ENCODE results near the gene ZNRF3.
"Not testable (repeated sequence)": the region's sequence is repeated elsewhere in the genome, so short reads cannot be mapped to it uniquely, and the experiment has no call there.

ZNRF3 gene

DNA sequence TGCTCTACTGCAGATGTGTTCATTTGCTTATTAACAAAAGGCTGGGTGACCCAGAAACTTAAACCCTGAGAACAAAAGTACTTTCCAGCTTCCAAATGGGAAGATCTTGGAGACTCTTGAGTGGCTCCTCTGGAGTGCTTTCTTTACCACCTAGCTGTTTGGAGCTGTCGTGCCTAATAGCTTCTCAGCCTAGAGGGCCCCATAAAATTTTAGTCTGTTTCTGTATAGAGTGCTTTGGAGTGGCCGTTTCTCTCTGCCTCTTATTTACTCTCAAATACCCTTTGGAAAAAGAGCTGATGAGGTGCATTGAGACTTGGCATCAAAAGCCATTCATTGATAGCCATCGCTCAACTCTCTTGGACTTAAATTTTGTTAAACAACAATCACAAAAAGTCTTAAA lies 50.7 kb downstream of the ZNRF3 start:
- no peak for DNase-seq

DNA sequence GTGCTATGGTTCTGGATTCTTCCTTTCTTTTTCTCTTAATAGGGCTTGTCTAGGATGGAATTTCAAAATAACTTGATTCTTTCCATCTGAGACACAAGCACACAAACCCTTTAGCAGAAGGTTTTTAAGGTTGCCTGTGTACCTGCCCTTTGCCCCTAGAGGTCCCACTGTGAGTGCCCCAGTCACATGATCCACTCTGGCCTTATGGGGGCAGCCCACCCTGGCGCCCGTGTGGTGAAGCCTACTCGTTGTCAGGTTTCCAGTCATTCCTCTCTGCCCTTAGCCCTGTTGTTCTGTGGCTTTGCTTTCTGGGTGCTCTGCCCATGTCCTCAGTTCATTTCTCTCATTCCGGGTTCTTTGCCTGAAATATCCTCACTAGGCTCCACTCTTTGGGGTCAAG lies 51.8 kb downstream of the ZNRF3 start:
- DNase-seq, result no peak

DNA sequence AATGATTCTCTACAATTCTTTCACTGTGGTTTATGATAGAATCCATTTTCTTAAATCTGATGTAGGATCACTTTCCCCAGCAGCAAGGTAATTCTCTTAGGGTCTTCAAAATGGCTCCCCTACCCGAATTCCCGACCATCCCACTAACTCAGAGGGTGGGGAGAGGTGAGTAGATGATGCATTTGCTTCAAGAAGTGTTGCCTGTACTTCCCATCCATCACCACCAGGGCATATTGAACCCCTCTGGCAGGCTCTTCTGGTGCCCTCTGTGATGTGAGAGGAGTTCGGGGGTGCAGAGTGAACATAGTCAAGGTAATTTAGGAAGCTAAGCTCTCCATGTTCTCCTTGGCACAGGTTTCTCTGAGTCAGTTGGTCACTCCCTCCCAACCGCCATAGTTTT lies 52.3 kb downstream of the ZNRF3 start:
- no peak for DNase-seq

DNA sequence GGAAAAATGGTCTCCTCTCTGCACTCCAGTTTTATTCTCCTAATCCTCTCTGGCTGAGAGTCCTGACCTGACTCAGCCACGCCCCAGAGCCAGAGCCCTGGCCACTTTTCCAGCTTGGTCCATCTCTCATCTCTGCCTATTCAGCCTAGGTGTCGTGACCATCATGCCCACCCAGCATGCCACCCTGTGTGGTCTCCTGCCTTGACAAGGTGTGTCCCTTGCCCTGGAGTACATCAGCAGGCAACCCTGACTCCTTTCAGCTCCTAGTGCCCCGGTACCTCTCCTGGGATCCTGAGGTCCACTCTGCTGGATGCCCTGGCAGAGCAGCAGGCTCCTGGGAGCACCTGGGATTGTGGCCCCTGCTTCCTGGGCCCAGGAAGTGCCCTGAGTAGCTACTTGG lies 52.8 kb downstream of the ZNRF3 start:
- no peak for DNase-seq

DNA sequence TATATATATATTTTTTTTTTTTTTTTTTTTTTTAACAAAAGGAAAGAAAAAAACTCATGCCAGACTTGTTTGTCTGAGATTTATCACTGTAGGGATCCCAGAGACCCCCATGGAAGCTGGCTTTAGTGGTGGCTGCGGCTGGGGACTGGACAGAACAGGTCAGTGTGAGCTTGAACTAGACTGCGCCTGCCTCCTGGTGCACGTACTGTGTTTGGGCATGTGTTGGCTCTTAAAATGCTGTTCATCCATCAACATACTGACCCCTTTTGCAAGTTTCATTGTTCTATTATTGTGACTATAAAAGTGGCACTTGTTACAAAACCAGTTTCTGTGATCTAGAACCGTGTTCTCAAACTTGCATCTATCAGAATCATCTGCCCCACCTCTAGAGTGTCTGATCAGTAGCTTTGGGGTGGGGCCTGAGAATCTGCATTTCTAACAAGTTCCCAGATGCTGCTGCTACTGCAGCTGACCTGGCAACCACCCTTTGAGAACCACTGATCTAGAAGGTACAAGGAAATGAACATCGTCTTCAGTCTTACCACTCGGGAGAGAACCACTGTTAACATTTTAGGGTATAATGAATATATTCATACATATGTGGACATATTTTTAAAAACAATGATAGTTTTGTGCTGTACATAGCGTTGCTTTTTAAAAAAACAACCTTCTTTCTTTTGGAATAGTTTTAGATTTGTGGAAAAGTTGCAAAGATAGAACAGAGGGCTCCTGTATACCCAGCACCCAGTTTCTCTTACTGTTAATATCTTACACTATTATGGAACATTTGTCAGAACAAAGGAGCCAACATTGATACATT lies 54.0 kb downstream of the ZNRF3 start:
- DNase-seq, result no peak

DNA sequence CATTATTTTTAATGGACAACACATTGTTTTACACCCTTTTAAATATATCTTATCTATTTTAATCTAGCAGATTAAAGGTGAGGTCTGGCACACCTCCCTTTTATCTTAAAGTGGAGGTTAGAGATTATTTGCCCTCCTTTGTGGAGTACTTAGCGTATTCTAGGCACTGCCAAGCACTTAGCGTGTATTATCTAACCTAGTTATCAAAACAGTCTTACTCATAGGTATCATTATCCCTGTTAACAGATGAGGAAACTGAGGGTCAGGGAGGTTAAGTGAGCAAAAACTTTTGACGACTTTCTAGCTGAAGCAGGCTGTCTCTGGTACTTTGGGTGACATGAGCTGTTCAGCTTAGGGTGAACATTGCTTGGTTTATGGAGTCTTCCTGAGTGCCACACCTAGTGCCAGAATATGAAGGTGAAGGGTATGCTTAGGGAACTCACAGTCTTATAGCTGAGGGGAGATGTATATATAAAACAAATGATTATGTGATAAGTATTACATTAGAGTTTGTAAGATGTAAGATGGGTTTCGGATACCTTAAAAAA lies 55.0 kb downstream of the ZNRF3 start:
- DNase-seq, result no peak

DNA sequence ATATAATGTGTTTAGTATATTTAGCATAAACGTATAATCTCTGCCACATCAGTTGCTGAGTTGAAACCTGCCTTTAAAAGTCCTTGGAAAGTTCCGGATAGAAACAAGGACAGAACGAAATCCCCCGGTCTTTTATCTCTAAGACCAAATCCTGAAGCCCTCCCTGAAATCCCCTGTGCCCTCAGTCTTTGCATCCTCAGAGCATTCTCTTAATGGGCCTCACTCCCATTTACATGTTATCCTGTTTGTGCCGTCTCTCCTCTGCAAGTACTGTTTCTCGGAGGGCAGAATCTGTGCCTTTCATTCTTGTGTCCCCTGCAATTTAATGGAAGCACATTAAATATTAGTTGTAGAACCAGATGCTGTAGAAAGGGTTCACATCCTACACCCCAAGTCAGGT lies 56.0 kb downstream of the ZNRF3 start:
- DNase-seq, result no peak

DNA sequence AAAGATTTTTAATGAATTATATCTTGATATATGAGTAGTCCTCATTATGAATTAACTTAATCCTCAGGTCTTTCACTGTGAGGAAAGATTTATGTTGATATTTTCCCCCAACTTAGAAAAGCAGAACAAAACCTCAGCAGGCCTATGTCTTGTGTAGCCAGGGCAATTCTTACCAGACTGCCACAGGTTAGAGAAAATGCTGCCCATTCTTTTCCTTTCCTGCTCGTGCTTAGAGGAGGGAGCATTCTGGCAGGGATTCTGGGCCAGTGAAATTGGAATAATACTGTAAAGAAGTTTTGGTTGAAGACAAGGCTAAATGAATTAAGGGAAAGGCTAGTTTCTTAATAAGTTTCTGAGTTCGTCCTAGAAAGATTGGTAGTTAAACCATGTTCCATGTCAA lies 56.6 kb downstream of the ZNRF3 start:
- DNase-seq, result no peak

DNA sequence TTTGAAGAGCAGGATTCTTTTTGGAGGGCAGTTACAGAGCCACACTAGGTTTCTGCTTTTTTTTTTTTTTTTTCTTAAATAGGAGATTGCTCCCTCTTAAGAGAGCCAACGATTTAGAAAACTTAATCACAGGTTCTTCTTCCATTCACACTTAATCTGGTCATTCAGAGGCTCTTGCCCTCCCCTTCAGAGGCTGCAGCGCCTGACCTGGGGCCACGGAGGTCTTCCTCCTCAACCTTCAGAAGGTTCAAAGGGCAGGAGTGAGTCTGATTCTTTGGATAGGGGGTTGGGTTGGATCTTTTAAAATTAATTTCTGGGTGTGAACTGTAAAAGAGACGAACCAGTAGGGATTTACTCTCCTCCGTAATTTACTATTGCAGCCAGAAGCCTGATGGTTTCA lies 57.1 kb downstream of the ZNRF3 start:
- no peak for DNase-seq

DNA sequence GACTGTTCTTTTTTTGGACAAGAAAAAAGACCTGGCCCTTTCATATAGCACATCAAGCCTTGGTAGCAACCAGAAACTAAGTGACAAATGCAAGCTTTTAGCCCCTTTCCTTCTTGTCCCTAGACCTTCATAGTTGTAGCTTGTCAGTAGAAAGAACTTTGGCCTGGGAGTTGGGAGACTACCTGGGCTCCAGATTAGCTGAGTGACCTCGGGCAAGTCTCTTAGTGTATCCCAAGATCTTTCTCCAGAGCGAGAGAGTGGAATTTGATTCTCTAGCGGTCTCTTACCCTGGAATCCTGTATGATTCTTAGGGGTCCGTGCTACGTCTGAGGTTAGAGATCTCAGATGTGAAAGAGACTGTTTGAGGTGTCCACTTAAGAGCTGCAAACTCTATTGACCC lies 59.0 kb downstream of the ZNRF3 start:
- no peak for DNase-seq

DNA sequence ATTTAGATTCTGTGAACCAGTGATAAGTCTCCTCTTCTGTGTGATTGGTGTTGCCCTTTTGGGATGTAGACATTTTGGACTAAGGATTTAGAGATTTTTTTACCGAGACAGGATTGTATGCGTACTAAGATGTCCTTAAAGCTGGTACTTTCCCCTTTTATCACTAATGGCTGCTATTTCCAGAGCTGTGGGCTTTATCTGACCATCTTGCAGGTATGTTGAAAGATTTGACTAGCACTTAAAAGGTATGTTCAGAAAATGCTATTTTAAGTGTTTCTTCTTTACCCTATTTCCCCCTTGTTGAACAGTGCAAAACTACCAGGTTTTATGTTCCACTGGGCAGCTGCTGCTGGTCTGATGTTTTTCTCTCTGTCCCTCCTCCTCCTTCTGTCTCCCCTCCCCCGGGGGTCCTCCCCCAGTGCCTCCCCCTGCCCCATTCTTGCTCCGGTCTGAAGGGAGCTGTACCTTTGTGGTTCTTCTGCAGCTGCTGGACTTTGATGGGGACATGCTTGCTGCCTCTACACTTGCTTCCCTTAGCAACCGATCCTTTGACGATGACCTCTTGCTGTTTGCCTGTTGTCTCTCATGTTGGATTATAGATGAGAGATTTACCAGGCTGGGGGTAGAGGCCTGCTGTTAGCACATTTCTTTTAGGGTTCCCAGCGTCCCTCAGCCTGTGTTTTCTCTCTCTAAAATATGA lies 59.6 kb downstream of the ZNRF3 start:
- DNase-seq, result no peak

DNA sequence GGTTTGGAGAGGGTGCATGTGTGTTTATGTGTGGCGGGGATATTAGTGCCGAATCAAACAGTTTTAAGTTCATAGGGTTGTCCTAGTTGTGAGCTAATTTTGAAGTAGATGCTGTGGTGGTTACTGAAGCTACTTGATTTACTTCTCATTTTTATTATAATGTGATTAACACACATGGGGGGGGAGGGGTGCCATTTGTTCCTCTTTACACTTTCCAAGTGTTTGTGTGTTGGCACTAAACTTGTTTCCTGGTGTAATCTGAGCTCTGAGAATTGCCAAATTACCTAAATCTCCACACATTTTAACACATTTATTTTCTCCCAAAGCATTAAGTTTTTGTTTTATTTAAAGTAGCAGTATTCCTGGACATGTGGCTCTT lies 60.1 kb downstream of the ZNRF3 start:
- no peak for DNase-seq

DNA sequence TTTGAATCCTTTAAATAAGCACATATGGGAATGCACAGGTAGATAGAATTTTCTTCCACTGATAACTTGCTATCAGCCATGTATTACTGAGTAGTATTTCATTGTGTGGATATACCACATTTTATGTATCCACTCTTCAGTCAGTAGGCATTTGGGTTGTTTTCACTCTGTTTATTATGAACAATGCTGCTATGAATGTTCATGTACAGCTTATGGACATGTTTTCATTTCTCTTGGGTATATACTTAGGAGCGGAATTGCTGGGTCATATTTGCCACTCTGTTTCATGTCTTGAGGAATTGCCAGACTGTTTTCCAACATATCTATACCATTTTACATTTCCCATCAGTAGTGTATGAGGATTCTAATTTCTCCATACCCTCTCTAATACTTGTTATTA lies 63.8 kb downstream of the ZNRF3 start:
- DNase-seq, result no peak

DNA sequence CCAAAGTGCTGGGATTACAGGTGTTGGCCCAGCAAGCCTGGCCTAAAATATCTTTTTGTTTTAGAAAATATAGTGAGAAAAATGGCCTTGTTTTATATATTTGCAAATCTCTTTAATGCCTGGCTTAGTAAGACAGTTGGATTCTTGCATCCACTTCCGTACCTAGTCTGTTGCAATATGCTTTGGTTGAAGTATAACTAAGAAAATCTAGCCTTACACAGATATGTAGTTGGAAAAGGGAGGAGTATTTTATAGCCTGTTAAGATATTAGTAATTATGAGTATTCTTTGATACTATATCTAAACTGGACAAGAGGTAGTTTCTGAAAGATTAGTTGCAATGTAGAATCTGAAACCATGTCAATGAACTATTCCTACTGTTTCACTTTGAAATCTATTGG lies 65.1 kb downstream of the ZNRF3 start:
- no peak for DNase-seq

DNA sequence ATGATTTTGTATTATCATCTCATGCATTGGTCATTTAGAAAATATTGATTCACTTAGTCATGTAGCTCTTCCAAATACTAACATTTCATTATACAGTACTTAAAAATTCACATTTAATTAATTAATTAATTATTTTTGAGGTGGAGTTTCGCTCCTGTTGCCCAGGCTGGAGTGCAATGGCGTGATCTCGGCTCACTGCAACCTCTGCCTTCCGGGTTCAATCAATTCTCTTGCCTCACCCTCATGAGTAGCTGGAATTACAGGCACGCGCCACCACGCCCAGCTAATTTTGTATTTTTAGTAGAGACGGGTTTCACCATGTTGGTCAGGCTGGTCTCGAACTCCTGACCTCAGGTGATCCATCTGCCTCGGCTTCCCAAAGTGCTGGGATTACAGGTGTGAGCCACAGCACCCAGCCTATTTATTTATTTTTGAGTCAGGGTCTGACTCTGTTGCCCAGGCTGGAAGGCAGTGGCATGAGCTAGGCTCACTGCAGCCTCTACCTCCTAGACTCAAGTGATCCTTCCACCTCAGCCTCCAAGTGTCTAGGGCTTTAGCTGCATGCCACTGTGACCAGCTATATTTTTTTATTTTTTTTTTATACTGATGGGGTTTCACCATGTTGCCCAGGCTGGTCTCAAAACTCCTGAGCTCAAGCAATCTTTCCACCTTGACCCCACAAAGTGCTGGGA lies 65.6 kb downstream of the ZNRF3 start:
- DNase-seq, result not testable (repeated sequence)

DNA sequence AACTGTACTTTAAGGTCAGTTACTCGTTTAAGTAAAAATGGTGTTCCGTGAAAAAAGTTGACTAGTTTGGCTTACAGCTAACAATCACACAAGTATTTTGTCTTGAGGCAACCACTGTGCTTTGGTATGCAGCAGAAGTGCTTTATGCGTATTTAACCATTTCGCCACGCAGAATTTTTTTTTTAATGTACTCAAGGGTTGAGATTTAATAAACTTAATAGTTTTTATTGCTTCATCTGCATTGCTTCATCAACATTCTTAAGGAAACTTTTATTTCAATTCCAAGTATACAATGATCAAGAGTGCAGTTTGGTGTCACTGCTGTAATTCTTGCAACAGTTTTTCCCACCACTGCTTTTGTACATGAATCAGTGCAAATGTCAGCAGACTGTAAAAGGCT lies 66.4 kb downstream of the ZNRF3 start:
- no peak for DNase-seq

DNA sequence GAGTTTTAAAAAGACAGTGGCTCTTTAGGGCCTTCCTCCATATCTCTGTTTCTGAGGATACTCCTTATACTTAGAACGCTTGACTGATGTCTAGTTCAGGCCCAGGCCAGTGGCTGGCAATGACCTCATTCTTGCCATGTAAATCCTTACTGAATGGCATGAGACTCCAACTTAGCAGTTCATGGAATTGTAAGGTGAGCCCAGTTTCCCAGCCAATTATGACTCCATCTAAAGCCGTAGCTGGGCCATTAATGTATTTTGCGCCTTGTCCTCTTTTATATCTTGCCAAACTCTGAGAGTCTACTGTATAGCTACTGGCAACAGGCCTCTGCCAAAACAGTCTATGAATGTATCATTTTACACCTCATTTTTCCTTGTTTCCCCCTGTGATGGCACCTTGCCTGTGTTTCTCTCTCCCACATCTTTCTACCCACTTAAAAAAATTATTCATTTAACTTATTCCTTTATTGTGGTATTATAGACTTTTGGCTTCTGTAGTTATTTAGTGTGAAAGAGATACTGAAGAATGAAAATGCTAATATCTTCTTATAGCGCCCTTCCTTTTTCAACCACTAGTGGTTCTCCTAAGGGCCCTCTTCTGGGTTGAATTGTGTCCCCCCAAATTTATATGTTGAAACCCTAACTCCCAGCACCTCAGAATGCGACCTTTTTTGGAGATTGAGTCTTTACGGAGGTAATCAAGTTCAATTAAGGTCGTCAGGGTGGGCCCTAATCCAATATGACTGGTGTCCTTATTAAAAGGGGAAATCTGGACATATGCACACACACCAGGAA lies 67.4 kb downstream of the ZNRF3 start:
- no peak for DNase-seq

DNA sequence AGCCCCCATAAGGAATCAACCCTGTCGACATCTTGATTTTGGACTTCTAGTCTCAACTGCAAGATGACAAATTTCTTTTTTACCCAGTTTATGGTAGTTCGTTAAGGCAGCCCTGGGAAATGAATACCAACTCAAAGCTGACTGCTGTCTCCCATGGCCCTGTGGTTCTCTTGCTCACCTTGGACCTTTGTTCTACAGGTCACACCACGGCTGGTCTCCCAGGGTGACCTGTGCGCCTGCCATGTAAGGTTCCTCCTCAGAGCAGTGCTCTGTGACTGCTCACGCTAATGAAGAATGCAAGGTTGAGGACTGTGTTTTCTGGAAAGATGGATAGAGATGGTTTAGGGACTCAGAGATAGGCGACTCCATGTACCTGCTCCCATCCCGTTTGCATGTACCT lies 68.2 kb downstream of the ZNRF3 start:
- DNase-seq, result no peak

DNA sequence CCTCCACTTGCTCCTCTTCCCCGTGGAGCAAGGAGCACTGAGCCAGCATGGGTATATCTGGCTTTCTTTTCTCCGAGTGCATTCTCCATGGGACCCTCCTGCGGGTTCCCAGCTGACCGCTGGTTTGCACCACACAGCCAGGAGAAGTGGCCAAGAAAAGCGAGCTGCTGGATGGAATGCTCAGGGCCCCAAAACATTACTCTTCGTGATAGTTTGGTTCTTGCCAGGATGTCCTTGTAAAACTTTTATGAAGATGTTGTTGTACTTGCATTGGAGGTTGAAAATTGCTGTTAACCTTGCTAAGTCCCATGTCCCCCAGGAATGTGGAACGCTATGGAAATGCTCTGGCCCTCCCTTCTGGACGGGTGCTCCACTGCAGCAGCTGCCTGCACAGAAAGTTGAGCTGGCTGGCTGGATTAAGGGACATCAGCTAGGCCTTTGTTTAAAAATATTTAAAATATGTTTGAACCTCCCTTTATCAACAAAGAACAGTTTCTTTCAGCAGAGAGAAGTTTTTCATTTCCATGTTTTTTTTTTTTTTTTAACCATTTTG lies 68.7 kb downstream of the ZNRF3 start:
- DNase-seq, result no peak

DNA sequence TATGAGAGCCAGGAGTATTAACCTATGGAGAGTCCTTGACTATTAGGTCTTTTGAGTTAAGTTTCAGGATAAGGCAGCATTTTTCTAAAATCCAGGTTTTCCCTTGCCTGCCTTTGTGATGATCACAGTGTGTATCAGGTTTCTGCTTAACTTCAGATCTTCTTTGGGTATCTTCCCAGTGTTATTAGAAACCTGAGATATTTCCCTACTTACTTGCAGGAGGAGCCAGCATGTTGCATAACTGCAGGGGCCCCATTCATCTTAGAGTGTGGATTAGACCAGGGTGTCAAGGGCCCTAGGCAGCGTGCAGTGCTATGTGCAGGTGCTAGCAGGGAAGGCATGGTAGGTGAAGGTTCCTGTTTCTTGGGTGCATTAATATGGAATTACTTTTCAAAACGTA lies 69.5 kb downstream of the ZNRF3 start:
- DNase-seq, result no peak

DNA sequence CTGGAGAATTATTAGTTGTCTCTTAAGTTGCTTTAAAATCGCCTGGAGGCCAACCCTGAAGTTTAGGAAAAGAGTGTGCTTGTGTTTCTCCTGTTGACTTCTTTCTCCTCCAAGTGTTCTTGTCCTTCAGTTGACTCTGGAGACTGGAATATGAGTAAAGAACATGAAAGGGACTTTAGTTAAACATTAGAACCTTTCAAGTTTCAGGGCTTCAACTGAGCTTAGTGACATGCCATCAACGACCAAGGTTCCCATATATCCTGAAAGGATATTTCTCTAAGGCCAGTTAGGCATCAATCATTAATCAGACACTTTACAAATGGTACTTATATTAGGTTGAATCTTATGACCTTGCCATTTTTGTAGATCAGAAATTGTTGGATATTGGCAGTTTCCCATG lies 70.0 kb downstream of the ZNRF3 start:
- no peak for DNase-seq

DNA sequence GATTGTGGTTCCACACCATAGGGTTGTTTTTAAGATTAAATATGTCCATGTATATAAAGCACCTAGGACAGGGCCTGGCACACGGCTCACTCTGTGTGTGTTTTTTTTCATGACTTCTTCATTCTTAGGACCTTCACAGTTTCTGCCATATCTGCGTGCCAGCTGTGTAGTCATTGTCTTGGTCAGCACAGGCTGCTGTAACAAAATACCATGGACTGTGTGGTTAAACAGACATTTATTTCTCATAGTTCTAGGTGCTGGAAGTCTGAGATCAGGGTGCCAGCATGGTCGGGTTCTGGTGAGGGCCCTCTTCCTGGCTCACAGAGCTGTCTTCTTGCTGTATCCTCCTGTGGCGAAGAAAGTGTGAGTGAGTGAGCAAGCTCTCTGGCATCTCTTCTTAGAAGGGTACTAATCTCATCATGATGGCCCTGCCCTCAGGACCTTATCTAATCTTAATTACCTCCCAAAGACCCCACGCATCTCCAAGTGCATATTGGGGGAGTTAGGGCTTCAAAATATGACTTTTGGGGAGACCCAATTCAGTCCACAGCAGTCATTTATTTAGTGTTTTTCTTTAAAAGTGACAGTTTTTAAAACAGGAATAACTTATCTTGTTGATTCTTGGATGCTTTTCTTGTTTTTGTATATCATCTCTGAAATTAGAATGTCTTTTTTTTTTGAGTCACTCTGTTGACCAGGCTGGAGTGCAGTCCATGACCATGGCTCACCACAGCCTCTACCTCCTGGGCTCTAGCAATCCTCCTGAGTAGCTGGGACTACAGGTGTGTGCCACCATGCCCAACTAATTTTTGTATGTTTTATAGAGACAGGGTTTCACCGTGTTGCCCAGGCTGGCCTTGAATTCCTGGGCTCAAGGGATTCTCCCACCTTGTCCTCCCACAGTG lies 70.9 kb downstream of the ZNRF3 start:
- no peak for DNase-seq
